SHP77 (cell line): ENCODE results near the gene ADGRD1.
"Not testable (repeated sequence)": the region's sequence is repeated elsewhere in the genome, so short reads cannot be mapped to it uniquely, and the experiment has no call there.

Source experiments
- DNase-seq, 2 experiments: peaks; one replicate each; lab custom pipeline; 2025; lab: John Stamatoyannopoulos, UW

ADGRD1 gene

GRCh38 chr12:130953771-130954543 is at the start of gene ADGRD1:
Gene ADGRD1, plus strand, starts transcription at chr12:130953907. Its CDS starts 559 bp downstream, at chr12:130954466.
- no peak for DNase-seq

GRCh38 chr12:130904064-130904463 is 49.6 kb upstream of the ADGRD1 start:
- no peak for DNase-seq

DNA sequence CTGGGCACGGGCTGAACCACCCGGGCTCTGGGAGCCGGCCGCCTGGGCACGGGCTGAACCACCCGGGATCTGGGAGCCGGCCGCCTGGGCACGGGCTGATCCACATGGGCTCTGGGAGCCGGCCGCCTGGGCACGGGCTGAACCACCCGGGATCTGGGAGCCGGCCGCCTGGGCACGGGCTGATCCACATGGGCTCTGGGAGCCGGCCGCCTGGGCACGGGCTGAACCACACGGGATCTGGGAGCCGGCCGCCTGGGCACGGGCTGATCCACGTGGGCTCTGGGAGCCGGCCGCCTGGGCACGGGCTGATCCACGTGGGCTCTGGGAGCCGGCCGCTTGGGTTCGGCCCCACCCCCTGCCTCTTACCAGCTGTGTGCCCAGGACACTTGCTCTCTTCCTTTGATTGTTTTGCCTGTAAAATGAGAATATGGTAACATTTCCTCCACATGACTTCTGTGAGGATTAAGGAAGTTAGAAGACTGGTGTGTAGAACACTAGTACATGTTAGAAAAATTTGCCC is 48.7 kb upstream of the ADGRD1 start:
- not testable (repeated sequence) for DNase-seq

DNA sequence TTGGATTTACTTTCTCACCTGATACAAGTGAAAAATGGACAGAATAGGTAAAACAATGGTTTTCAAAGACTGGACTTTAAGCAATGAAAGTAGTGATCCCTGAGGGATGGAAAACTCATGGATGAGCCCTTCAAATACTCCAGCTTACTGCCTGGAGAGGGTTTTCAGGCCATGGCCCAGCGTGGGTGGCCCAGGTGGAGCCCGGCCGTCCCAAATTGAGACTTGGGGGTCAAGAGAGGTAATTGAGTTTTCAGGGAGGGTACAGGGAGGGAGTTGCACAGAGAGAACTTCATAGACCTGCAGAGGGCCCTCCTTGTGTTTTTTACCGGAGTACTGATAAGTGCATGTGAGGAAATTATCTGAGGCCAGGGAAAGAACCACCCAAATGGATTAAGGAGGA is 44.6 kb upstream of the ADGRD1 start:
- no peak for DNase-seq

DNA sequence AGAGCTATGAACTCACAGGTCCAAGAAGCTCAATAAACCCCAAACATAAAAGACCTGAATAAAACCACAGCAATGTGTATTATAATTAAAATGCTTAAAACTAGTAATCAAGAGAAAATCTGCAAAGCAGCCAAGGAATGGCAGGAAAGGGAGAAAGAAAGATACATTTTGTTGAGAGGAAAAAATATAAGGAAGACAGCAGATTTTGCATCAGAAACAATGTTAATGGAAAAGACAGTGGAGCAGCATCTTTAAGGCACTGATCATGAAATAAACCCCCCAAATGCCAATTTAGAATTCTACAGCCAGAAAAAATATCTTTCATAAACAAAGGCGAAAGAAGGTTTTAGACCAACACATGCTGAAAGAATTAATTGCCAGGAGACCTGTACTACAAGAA is 42.5 kb upstream of the ADGRD1 start:
- no peak for DNase-seq

DNA sequence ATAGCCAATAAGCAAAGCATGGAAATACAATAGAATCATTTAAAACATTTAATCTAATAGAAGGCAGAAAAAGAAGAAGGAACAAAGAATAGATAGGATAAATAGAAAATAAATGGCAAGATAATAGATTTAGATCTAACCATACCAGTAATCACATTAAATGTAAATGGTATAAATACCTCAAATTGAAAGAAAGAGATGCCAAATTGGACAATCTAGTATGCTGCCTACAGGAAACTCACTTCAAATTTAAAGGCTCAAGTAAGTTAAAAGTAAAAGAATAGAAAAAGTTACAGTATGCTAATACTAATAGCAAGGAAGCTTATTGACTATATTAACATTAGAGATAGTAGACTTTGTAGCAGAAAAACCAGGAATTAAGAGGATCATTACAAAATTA is 41.8 kb upstream of the ADGRD1 start:
- DNase-seq = no peak

GRCh38 chr12:130916241-130916911 is 37.3 kb upstream of the ADGRD1 start:
- peak; percentile 68 to 74 for DNase-seq

GRCh38 chr12:130917607-130918006 is 36.1 kb upstream of the ADGRD1 start:
- no peak for DNase-seq

GRCh38 chr12:130919086-130919485 is 34.6 kb upstream of the ADGRD1 start:
- no peak for DNase-seq

DNA sequence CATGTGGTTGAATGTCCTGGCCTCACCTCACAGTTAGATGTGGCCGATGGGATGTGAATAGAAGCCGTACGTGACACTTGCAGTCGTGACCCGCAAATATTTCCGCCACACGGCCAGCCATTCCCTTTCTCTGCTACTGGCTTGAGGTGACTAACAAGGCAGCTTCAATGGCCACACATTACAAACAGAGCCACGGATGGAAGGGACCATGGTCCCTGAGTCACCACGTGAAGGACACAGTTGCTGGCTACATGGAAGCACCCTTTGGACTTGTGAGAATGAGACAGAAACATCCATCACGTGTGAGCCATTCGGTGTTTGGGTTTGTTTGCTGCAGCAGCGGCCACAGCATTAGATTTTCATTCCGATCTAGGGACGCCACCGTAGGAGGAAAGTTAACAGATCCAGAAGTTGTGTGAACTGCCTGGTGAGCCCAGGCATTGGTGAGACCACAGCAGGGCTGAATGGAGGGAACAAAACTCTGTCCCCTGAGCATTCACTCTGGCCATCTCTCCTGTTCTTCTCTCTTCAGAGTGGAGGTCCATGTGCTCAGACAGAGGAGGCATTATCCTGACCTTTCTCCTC is 33.5 kb upstream of the ADGRD1 start:
- DNase-seq = no peak

DNA sequence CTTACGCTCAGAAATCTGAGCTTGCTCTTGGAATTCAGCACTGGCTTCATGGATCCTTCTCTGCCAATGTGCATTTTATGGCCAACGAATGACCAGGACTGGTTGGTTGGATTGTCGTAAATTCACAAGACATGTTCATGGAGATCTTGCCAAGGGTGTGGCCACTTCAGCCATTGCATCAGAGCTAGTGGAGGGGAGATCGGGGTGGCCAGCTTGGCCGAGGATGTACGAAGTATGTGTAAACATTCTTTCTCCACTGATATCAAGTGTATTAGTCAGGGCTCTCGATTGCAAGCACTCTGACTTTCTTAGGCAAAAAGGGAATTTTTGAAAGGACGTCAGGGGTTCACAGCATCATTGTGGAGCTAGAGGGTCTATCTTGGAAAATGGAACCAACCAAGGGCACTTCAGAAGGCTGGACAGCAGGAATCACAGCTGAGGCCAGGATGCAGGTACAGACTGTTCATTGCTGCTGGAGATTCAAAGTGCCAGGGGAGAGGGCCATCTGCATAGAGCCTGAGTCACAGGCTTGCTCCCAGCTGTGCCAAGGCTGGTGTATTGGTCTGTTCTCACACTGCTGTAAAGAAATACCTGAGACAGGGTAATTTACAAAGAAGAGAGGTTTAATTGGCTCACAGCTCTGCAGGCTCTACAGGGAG is 32.9 kb upstream of the ADGRD1 start:
- no peak for DNase-seq

DNA sequence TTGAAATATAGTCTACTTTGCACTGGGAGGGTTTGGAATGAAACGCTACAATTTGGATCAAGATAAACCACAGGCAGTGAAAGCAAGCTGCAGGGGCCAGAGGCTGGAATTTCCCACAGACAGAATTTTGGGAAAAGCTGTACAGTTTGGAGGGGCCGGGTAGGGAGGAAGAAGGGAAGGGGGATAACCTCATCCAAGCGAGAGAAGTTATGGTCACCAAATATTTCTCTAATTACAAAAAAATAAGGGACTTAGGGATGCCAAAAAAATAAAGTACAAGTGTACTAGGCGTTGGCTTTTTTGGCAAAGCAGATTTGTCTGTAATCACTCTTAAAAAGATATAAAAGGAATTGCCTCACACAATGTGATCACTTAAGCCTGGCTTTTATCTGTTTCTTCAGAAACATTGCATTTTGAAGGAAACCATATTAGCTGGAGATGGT is 31.2 kb upstream of the ADGRD1 start:
- no peak for DNase-seq

DNA sequence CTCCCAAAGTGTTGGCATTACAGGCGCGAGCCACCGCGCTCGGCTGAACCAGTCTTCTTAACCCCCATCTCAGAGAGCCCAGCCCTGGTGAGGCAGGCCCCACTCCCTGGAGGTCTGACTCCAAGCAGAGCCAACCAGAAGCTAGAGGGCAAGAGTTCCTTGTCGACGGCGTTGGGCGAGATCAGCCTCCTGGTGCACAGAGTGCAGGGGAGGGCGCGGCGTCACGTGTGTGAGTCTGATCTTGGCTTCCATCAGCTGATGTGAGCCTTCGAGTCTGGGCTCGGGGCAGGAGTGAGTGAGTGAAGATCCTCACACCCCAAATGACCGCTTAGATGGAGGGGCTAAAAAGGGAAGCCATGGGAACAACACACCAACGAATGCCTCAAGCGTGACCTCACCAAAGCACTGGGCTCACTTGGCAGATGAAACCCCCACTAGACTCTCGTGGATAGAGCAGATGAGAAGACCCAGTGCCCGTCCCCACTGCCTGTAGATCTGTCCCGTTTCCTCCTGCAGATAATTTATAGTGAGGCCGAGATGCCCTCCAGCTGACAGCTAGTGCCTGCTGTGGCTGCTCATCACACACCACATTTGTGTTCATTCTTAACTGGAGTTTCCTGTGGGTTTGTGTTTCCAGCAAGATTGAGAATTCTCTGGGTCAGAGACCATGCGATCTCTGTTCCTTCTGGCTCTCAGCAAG is 28.6 kb upstream of the ADGRD1 start:
- no peak for DNase-seq

GRCh38 chr12:130925666-130926015 is 28.1 kb upstream of the ADGRD1 start:
- DNase-seq = no peak

DNA sequence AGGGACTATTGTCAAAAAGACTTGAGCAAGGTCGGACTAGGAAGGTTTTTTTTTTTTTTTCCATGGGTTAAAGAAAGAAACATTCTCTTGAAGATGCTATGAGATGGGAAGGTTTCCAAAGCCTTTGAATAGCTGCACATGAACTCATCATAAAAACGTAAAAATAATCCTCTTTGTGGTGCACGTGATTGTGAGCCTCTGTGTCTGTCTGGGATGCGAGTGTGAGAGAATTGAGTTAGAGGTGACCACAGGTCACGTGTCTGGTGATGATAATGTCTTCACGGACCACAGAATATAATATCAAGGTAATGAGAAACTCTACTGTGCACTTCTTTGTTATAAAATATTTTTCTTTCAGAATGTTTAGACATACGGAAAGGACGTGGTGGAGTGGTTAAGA is 24.3 kb upstream of the ADGRD1 start:
- no peak for DNase-seq

GRCh38 chr12:130932061-130932930 is 21.4 kb upstream of the ADGRD1 start:
- no peak for DNase-seq

DNA sequence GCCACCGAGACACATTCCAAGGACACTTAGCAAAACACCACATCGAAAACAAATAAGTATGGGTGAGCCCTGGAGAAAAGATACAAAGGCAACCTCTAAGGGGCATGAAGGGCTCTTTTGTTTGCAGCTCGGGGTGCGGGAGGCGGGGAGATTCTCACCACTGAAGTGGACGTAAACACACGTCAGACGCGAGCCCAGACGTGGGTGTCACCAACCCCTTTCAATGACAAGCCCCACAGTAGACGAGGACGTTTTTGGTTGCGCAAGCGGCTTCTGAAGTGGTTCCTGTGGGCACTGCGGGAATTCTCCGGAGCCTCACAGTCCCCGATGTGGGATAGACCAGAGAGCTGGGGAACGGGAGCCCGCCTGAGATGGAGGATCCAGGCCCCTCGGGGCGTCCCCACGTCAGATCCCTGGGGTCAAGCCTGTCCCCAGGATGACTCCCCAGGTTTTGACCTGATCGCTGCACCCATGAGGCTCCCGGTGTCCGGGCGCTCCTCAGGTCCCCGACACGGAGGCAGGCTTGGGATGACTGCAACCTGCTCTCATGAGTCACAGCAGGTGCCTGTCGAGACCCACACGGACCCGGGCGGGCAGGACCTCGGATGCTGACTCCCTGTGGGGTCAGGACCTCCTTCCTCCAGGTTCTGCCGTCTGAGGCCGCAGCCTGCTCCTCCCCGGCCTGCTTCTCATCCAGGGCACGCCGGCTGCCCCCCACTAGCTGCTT is 20.3 kb upstream of the ADGRD1 start:
- no peak for DNase-seq

DNA sequence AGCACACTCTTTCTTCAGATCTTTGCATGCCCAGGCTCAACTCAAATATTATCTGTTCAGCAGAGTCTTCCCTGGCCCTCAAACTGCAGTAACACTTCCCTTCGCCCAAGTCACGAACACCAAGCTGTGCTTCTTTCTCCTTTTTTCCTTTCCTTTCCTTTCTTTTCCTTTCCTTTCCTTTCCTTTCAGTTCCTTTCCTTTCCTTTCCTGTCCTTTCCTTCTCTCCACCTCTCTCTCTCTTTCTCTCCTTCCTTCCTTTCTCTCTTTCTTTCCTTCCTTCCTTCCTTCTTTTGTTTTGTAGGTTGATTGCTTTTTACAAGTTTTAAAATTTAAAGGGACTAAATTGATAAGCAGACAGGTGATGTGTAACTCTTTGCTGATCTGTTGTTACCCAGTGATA is 19.0 kb upstream of the ADGRD1 start:
- no peak for DNase-seq

DNA sequence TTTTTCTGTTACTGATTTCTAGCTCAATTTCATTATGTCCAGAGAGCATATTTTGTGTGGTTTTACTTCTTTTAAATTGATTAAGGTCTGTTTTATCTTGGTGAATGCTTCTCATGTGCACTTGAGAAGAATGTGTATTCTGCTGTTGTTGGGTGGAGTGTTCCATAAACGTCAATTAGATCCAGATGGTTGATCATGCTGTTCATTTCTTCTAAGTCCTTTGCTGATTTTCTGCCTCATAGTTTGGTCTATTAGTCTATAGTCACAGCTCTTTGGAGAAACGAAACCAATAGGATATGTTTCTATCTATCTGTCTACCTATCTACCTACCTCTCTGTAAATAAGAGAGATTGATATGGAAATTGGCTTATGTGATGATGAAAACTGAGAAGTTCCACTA is 17.1 kb upstream of the ADGRD1 start:
- DNase-seq = no peak

DNA sequence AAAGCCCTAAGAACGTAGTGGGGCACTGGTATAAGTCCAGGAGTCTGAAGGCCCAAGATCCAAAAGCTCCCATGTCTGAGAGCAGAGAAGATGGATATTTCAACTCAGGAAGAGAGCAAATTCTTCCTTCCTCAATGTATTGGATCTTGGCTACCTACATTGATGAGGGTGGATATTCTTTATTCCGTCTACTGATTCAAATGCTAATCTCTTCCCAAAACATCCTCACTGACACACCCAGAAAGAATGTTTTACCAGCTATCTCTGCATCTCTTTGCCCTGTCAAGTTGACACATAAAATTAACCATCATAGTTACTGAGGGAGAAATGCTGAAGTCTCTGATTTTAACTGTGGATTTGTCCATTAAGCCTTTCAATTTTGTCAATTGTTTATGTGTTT is 16.6 kb upstream of the ADGRD1 start:
- no peak for DNase-seq
